Measurements from ENCODE around the gene FAM234A.
"Not testable (repeated sequence)": the region's sequence is repeated elsewhere in the genome, so short reads cannot be mapped to it uniquely, and the experiment has no call there.

The FAM234A gene

GRCh38 chr16:252366-253337 lies 18.0 kb downstream of the FAM234A start:
- H3K4me3 ChIP-seq (ENCODE audit: low read depth, low read length), result no peak overlapping the region
- no peak for TF ChIP-seq CTCF (IDR thresholded peaks at IDR 0.05; ENCODE audit: borderline replicate concordance, insufficient read depth, low read depth, low read length)

DNA sequence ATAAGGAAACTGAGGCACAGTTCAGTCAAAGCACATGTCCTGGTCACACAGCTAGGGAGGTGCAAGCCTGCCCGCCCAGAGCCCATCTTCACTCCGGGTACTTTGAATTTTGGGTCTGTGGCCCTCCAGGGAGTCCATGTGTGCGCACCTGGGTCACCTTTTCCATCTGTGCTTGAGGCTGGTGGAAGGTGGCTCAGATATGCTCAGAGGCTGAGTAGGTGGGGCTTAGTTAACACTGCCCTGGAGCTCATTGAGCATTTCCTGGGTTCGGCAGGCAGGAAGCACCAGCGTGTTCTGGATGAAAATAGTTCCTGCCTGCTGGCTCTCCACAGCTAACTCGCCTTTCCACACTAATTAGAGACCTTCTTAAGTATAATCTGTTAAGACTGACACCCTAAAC lies 19.2 kb downstream of the FAM234A start:
- TF ChIP-seq CTCF (IDR thresholded peaks at IDR 0.05; ENCODE audit: borderline replicate concordance, insufficient read depth, low read depth, low read length), result no peak
- H3K4me3 ChIP-seq (ENCODE audit: low read depth, low read length), result no peak overlapping the region

GRCh38 chr16:254461-254860 lies 19.8 kb downstream of the FAM234A start:
- TF ChIP-seq CTCF (IDR thresholded peaks at IDR 0.05; ENCODE audit: borderline replicate concordance, insufficient read depth, low read depth, low read length), result no peak

DNA sequence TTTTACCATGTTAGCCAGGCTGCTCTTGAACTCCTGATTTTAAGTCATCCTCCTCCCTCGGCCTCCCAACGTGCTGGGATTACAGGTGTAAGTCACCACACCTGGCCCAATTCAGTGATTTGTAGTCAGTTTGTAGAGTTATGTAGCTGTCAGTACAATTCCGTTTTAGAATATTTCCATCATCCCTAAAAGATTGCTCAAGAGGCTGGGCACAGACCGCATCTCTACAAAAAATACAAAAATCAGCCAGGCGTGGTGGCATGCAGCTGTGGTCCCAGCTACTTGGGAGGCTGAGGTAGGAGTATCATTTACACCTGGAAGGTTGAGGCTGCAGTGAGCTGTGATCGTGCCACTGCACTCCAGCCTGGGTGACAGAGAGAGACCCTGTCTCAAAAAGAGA lies 20.6 kb downstream of the FAM234A start:
- TF ChIP-seq CTCF (IDR thresholded peaks at IDR 0.05; ENCODE audit: borderline replicate concordance, insufficient read depth, low read depth, low read length), result no peak
- no peak overlapping the region for H3K4me3 ChIP-seq (ENCODE audit: low read depth, low read length)

More at GRCh38 chr16:254461-254860, 19.8 kb downstream of the FAM234A start:
- no peak overlapping the region for H3K4me3 ChIP-seq (ENCODE audit: low read depth, low read length)

GRCh38 chr16:258091-258490 lies 23.5 kb downstream of the FAM234A start:
- not testable (repeated sequence) for H3K4me3 ChIP-seq (ENCODE audit: low read depth, low read length)

GRCh38 chr16:259226-259625 lies 24.6 kb downstream of the FAM234A start:
- no peak for TF ChIP-seq CTCF (IDR thresholded peaks at IDR 0.05; ENCODE audit: borderline replicate concordance, insufficient read depth, low read depth, low read length)

DNA sequence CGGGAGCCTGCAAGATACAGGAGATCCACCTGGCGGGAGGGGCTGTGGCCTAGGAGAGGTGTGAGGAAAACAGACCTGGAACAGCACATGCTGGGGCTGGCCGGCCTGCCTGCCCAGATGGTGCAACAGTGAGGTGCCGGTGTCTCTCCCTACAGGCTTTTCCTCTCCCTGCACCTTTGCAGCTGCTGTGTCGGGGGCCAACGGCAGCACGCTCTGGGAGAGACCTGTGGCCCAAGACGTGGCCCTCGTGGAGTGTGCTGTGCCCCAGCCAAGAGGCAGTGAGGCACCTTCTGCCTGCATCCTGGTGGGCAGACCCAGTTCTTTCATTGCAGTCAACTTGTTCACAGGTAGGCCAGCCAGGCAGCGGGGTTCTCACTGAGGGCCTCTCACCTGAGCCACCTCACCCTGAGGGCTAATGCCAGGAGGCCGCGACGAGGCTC lies 25.2 kb downstream of the FAM234A start:
- no peak for TF ChIP-seq CTCF (IDR thresholded peaks at IDR 0.05; ENCODE audit: borderline replicate concordance, insufficient read depth, low read depth, low read length)

More at GRCh38 chr16:259226-259625, 24.6 kb downstream of the FAM234A start:
- no peak overlapping the region for H3K4me3 ChIP-seq (ENCODE audit: low read depth, low read length)

More for the DNA sequence above, 25.2 kb downstream of the FAM234A start:
- H3K4me3 ChIP-seq (ENCODE audit: low read depth, low read length), result no peak overlapping the region
